ENCODE data around the gene FIGN.

DNA sequence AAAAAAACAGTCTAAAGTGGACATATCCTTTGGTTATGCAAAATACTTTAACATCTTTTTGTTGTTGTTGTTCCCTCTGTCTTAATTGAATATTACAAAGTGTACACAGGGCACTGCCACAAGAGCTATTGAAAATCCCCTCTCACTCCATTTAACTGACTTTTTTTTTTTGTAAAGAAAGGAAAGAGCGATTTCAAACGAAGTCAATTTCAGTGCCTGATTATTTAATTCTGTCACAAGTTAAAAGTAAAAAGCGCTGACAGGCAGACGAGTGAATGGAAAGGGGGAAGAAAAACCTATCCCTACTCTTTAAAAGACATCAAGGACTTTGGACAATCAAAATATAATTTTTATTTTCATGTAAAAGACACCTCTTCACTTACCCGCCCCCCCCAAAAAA lies 1.9 kb downstream of the FIGN start:
- TF ChIP-seq, protein P1, sequence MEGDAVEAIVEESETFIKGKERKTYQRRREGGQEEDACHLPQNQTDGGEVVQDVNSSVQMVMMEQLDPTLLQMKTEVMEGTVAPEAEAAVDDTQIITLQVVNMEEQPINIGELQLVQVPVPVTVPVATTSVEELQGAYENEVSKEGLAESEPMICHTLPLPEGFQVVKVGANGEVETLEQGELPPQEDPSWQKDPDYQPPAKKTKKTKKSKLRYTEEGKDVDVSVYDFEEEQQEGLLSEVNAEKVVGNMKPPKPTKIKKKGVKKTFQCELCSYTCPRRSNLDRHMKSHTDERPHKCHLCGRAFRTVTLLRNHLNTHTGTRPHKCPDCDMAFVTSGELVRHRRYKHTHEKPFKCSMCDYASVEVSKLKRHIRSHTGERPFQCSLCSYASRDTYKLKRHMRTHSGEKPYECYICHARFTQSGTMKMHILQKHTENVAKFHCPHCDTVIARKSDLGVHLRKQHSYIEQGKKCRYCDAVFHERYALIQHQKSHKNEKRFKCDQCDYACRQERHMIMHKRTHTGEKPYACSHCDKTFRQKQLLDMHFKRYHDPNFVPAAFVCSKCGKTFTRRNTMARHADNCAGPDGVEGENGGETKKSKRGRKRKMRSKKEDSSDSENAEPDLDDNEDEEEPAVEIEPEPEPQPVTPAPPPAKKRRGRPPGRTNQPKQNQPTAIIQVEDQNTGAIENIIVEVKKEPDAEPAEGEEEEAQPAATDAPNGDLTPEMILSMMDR (IDR thresholded peaks at IDR 0.05), result no peak
- TF ChIP-seq POLR2A (IDR thresholded peaks at IDR 0.05), result no peak
- TF ChIP-seq EP300 (IDR thresholded peaks at IDR 0.05), result no peak
- TF ChIP-seq POLR2AphosphoS5 (IDR thresholded peaks at IDR 0.05), result no peak

All from upper lobe of left lung (tissue), 4 donors.